Fibroblast of lung (primary cell): Measurements from ENCODE around the gene TP53BP2.

Experiments used
- EZH2 ChIP-seq: IDR thresholded peaks from 2 replicates; pipeline ENCODE4 v1.5.1; 2012; ENCODE audit warnings: low read length, control low read depth, mild to moderate bottlenecking; ENCODE audit errors: missing control alignments
- TF ChIP-seq, protein P1 (sequence below), 2 donors: IDR thresholded peaks in 1 of 2; conservative IDR thresholded peaks in 1 of 2; 1 replicate in 1 of 2; 2 replicates in 1 of 2; pipeline ENCODE4 v1.5.1; 2011 to 2012; ENCODE audit warnings: low read length in 2 of 2, control low read depth in 1 of 2, inconsistent platforms in 1 of 2, low read depth in 1 of 2, mild to moderate bottlenecking in 1 of 2

DNA sequence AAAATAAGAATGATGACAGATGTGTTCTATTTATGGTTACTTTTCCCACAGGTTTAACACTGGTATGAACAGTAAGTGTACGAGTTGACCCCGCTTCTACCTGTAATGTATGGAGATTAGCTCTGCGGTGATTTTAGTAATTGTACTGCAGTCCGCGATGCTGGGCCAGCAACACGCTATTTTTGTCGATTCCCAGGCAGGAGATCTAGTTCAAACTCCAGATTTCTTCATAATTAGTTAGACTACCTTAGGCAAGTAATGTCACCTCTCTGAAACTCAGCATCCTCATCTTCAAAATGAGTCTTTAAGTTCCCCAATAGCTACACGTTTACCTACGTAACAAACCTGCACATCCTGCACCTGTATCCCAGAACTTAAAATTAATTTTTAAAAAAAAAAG lies 21.5 kb downstream of the TP53BP2 start:
- TF ChIP-seq, protein P1, sequence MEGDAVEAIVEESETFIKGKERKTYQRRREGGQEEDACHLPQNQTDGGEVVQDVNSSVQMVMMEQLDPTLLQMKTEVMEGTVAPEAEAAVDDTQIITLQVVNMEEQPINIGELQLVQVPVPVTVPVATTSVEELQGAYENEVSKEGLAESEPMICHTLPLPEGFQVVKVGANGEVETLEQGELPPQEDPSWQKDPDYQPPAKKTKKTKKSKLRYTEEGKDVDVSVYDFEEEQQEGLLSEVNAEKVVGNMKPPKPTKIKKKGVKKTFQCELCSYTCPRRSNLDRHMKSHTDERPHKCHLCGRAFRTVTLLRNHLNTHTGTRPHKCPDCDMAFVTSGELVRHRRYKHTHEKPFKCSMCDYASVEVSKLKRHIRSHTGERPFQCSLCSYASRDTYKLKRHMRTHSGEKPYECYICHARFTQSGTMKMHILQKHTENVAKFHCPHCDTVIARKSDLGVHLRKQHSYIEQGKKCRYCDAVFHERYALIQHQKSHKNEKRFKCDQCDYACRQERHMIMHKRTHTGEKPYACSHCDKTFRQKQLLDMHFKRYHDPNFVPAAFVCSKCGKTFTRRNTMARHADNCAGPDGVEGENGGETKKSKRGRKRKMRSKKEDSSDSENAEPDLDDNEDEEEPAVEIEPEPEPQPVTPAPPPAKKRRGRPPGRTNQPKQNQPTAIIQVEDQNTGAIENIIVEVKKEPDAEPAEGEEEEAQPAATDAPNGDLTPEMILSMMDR (conservative IDR thresholded peaks at IDR 0.05 in 1 of 2, IDR thresholded peaks at IDR 0.05 in 1 of 2; ENCODE audit: low read depth in 1 of 2, low read length in 2 of 2): no peak
- no peak for TF ChIP-seq EZH2
